ENCODE data around the gene NLRC4.

- no peak for TF ChIP-seq POLR2A (IDR thresholded peaks at IDR 0.05; ENCODE audit: low read depth, low read length)
- TF ChIP-seq POLR2AphosphoS5 (IDR thresholded peaks at IDR 0.05; ENCODE audit: low read depth, low read length) = no peak
- no peak for TF ChIP-seq TAF1 (IDR thresholded peaks at IDR 0.05; ENCODE audit: borderline replicate concordance, low read depth, low read length)
Measured at GRCh38 chr2:32289165-32289999, 24.7 kb upstream of the NLRC4 start.

Measured in GM12892 (cell line).